Mucosa of descending colon (tissue), 3 donors: Measurements from ENCODE around the gene TMEM254. TPM values are rescaled to one million over a fixed set of nuclear protein-coding genes. Genes with fewer than 3 reads are reported as not detected.

Experiments used
- ATAC-seq: fragments of 200-7000 bp; cut with Tn5 transposase; one replicate; pipeline ENCODE4 v1.9.1; 2020; ENCODE audit warnings: mild to moderate bottlenecking, moderate library complexity
- DNase-seq, 3 donors: peaks; one replicate each; pipeline ENCODE4 v3.0.0-alpha.2; 2020
- H3K36me3 ChIP-seq: fragments of 200-600 bp; one replicate; pipeline ENCODE4 v1.8.0; 2021; ENCODE audit warnings: low read depth, mild to moderate bottlenecking
- H3K4me1 ChIP-seq: fragments of 200-600 bp; one replicate; pipeline ENCODE4 v1.8.0; 2021; ENCODE audit warnings: low read depth, mild to moderate bottlenecking
- H3K4me3 ChIP-seq: fragments of 200-600 bp; one replicate; pipeline ENCODE4 v1.8.0; 2021; ENCODE audit warnings: mild to moderate bottlenecking
- H3K9me3 ChIP-seq: fragments of 200-600 bp; one replicate; pipeline ENCODE4 v1.8.0; 2021; ENCODE audit warnings: mild to moderate bottlenecking
- intact Hi-C, 2 donors: fragments of 100-400 bp; cut with DNase I in 1 of 2; cut with micrococcal nuclease in 1 of 2; formaldehyde crosslinking; loops; one replicate each; pipeline versions ENCODE4 v1.11.0 to v1.11.1; 2022; cut with DNase I, micrococcal nuclease
- total RNA-seq, 3 donors: library from RNA; stranded (reverse); fragmentation: NEBNext Ultra II Directional in 2 of 3; extraction: Animal tissue kit (Norgen Biotek cat#: 25700) in 2 of 3; gene quantifications; one replicate each; pipeline versions ENCODE4 v1.2.1 to v1.2.4, GENCODE V29; 2021 to 2023
- TF ChIP-seq, protein P1 (sequence below): fragments of 200-600 bp; IDR thresholded peaks from one replicate; pipeline ENCODE4 v1.8.0; 2022; ENCODE audit warnings: antibody characterized with exemption, mild to moderate bottlenecking
- donor health status: DM: no; HTN: no; CAD: no; lungs with moderate emphysema.
- donor health status: DM: no; HTN: no; CAD: no.
- donor health status: DM: no; HTN: yes; CAD: no.

The TMEM254 gene
- total RNA-seq, 3 donors from 2014 or later = 17.2 to 34.5 (median 26.9) TPM

DNA sequence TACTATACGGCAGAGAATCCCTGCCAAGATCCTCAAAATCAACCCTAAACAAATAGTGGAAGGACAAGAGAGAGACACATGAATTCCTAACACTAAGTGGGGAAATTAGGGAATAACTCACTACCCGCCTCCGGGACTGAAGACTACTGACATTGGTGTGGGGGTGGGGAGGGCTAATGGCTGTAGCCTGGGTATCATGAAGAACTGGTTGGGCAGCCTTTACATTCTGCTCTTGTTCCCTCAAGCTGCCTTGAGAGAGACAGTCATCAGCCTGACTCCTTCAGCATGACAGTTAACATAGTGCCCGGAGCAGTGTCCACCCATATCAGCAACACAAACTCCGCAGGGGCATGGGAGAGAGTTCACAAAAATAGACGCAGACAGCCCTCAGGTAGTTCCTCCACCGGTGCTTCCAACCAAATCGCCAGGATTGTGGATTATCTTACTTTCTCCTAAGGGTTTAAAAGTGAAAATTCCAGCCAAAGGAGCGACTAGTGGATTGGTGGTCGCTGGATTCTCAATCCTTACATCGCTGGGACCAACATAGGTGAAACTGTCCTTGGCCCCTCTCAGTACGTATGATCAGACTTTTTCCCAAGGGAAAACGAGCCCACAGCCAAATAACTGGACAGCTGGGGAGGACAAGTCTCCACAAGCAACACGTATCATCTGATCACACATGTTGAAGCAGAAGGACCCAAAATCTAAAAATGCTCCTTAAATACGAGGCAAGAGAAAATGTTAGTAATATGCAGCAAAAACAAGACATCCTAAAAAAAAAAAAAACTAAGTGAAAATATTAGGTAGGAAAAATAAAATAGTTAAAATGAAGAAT, 22.6 kb downstream of the TMEM254 start:
- ATAC-seq = no peak
- Histone ChIP-seq H3K9me3 (no peaks in the 10 kb centered on the region), H3K36me3 (no peaks in the 10 kb centered on the region), H3K4me1 (no peaks in the 10 kb centered on the region), H3K4me3 (no peak overlapping the region)
- DNase-seq = no peak
- intact Hi-C loops = no loop called here
- TF ChIP-seq, protein P1, sequence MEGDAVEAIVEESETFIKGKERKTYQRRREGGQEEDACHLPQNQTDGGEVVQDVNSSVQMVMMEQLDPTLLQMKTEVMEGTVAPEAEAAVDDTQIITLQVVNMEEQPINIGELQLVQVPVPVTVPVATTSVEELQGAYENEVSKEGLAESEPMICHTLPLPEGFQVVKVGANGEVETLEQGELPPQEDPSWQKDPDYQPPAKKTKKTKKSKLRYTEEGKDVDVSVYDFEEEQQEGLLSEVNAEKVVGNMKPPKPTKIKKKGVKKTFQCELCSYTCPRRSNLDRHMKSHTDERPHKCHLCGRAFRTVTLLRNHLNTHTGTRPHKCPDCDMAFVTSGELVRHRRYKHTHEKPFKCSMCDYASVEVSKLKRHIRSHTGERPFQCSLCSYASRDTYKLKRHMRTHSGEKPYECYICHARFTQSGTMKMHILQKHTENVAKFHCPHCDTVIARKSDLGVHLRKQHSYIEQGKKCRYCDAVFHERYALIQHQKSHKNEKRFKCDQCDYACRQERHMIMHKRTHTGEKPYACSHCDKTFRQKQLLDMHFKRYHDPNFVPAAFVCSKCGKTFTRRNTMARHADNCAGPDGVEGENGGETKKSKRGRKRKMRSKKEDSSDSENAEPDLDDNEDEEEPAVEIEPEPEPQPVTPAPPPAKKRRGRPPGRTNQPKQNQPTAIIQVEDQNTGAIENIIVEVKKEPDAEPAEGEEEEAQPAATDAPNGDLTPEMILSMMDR = no peak

- intact Hi-C loops = no loop called here
- Histone ChIP-seq H3K9me3 (peaks cover 16% of the 10 kb centered on the region), H3K4me1 (no peaks in the 10 kb centered on the region), H3K36me3 (no peaks in the 10 kb centered on the region), H3K4me3 (no peak overlapping the region)
- ATAC-seq = peak; percentile 84
- TF ChIP-seq, protein P1 = no peak
- DNase-seq = no peak
Measured at GRCh38 chr10:80104066-80104926, 25.8 kb downstream of the TMEM254 start.

DNA sequence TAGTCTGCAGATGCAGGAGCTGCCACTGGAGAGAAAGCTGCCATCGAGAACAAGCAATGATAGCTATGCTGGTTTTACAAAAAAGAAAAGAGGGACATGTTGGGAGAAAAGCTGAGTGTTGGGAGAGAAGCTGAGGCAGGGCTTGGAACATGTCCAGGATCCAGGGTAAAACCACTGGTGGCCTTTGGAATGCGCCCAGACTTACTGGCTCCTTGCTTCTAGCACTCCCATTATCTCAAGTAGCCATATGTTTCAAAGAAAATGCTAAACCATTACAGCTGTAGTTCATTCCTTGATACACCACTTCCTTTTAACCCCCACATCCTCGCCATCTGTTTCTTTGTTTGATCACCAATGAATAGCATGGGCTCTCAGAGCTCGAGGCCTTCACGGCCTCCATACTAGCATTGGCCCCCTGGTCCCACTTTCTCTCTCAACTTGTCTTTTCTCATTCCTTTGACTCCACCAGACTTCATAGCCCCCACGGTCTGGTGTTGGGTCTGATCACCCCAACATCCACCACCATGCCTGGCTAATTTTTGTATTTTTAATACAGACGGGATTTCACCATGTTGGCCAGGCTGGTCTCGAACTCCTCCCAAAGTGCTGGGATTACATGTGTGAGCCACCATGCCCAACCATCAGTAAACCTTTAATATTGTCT, 30.2 kb downstream of the TMEM254 start:
- TF ChIP-seq, protein P1 = no peak
- no peaks in the 10 kb centered on the region for H3K36me3 ChIP-seq
- no peak overlapping the region for H3K4me3 ChIP-seq
- ATAC-seq (no peak), DNase-seq (no peak)
- H3K9me3 ChIP-seq = peaks cover 19% of the 10 kb centered on the region
- intact Hi-C loops = no loop called here
- no peaks in the 10 kb centered on the region for H3K4me1 ChIP-seq

GRCh38 chr10:80110986-80111385, 32.5 kb downstream of the TMEM254 start:
- intact Hi-C loops = no loop called here
- H3K4me3 ChIP-seq = no peak overlapping the region
- H3K36me3 ChIP-seq = no peaks in the 10 kb centered on the region
- peaks cover 19% of the 10 kb centered on the region for H3K9me3 ChIP-seq
- no peak for DNase-seq
- H3K4me1 ChIP-seq = no peaks in the 10 kb centered on the region
- TF ChIP-seq, protein P1 = no peak
- ATAC-seq = no peak

DNA sequence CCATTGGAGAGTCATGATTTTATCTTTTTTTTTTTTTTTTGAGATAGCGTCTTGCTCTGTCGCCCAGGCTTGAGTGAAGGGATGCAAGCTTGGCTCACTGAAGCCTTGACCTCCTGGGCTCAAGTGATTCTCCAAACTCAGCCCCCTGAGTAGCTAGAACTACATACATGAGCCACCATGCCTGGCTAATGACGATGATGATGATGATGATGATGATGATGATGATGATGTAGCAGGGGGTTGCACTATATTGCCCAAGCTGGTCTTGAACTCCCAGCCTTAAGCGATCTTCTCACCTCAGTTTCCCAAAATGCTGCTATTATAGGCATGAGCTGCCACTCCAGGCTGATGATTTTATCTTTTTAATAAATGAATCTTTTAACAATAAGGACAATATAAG, 40.2 kb downstream of the TMEM254 start:
- Histone ChIP-seq H3K4me3 (no peak overlapping the region), H3K9me3 (no peaks in the 10 kb centered on the region), H3K4me1 (no peaks in the 10 kb centered on the region), H3K36me3 (no peaks in the 10 kb centered on the region)
- DNase-seq = no peak
- ATAC-seq = no peak
- intact Hi-C loops = no loop called here
- TF ChIP-seq, protein P1 = no peak
